Peyer's patch (tissue), 4 donors: ENCODE data around the gene SCUBE1.

Experiments
- POLR2A ChIP-seq, 2 donors: fragments of 450-650 bp; IDR thresholded peaks; one replicate each; pipeline ENCODE4 v1.5.1; 2017; ENCODE audit warnings: antibody characterized with exemption in 2 of 2, mild to moderate bottlenecking in 2 of 2, moderate library complexity in 2 of 2
- TF ChIP-seq, protein P1 (sequence below), 6 experiments: fragments of 450-650 bp in 4 of 6; fragments of 200-600 bp in 2 of 6; sonication (generic) in 1 of 6; IDR thresholded peaks; one replicate each; pipeline ENCODE4 v1.5.1; 2017 to 2019; ENCODE audit warnings: antibody characterized with exemption in 6 of 6, mild to moderate bottlenecking in 3 of 6, moderate library complexity in 1 of 6

DNA sequence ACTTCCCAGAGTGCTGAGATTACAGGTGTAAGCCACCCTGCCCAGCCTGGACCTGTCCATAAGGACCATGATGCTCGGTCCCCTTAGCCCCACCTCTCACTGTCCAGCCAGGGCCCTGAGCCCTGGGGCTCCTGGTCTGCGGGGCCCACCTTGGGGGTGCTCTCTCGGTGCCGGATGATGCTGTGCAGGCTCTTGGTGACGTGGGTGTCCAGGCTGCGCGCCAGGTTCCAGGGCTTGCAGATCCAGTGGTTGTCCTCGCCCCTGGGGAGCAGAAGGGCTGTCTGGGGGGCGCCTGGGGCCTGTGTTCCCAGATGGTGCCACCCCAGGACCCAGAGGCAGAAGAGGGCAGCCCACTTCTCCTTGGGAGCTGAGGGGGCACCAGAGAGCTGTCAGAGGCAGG is 169.6 kb downstream of the SCUBE1 start:
- TF ChIP-seq, protein P1, sequence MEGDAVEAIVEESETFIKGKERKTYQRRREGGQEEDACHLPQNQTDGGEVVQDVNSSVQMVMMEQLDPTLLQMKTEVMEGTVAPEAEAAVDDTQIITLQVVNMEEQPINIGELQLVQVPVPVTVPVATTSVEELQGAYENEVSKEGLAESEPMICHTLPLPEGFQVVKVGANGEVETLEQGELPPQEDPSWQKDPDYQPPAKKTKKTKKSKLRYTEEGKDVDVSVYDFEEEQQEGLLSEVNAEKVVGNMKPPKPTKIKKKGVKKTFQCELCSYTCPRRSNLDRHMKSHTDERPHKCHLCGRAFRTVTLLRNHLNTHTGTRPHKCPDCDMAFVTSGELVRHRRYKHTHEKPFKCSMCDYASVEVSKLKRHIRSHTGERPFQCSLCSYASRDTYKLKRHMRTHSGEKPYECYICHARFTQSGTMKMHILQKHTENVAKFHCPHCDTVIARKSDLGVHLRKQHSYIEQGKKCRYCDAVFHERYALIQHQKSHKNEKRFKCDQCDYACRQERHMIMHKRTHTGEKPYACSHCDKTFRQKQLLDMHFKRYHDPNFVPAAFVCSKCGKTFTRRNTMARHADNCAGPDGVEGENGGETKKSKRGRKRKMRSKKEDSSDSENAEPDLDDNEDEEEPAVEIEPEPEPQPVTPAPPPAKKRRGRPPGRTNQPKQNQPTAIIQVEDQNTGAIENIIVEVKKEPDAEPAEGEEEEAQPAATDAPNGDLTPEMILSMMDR (IDR thresholded peaks at IDR 0.05): no peak
- no peak for TF ChIP-seq POLR2A (IDR thresholded peaks at IDR 0.05)
